Upper lobe of left lung (tissue), 6 donors: ENCODE data around the gene PDE11A. TPM values are rescaled to one million over a fixed set of nuclear protein-coding genes. Genes with fewer than 3 reads are reported as not detected.

Source experiments
- ATAC-seq, 2 donors: fragments of 200-7000 bp; cut with Tn5 transposase; one replicate each; pipeline ENCODE4 v1.9.1; 2022; ENCODE audit warnings: mild to moderate bottlenecking in 2 of 2, moderate library complexity in 2 of 2; ENCODE audit not compliant: low FRiP score in 2 of 2
- DNase-seq, 2 donors: peaks; one replicate each; pipeline ENCODE4 v3.0.0-alpha.2; 2019 to 2020
- H3K27ac ChIP-seq, 4 donors: fragments of 200-600 bp; sonication (generic); one replicate each; pipeline ENCODE4 v1.5.1; 2016 to 2019
- H3K27me3 ChIP-seq, 4 donors: fragments of 200-600 bp; sonication (generic); one replicate each; pipeline ENCODE4 v1.5.1; 2017 to 2019
- H3K36me3 ChIP-seq, 4 donors: fragments of 200-600 bp; sonication (generic); one replicate each; pipeline ENCODE4 v1.5.1; 2016 to 2019
- H3K4me1 ChIP-seq, 4 donors: fragments of 200-600 bp; sonication (generic); one replicate each; pipeline ENCODE4 v1.5.1; 2018 to 2019
- H3K4me3 ChIP-seq, 4 donors: fragments of 200-600 bp; sonication (generic); one replicate each; pipeline ENCODE4 v1.5.1; 2017 to 2019; ENCODE audit warnings: mild to moderate bottlenecking in 2 of 4, moderate library complexity in 1 of 4
- H3K9me3 ChIP-seq, 4 donors: fragments of 200-600 bp; sonication (generic); one replicate each; pipeline ENCODE4 v1.5.1; 2018 to 2019
- CTCF ChIP-seq, 6 experiments: fragments of 450-650 bp in 4 of 6; fragments of 200-600 bp in 2 of 6; sonication (generic) in 2 of 6; IDR thresholded peaks; one replicate each; pipeline ENCODE4 v1.5.1; 2016 to 2019; ENCODE audit warnings: antibody characterized with exemption in 6 of 6
- EP300 ChIP-seq, 4 donors: sonication (generic); formaldehyde crosslinking; IDR thresholded peaks; one replicate each; pipeline ENCODE4 v1.5.1; 2017; ENCODE audit warnings: antibody characterized with exemption in 4 of 4, control low read depth in 2 of 4
- POLR2A ChIP-seq, 4 donors: fragments of 450-650 bp; IDR thresholded peaks; one replicate each; pipeline ENCODE4 v1.5.1; 2016 to 2017; ENCODE audit warnings: antibody characterized with exemption in 4 of 4, mild to moderate bottlenecking in 2 of 4
- POLR2AphosphoS5 ChIP-seq, 2 donors: sonication (generic); formaldehyde crosslinking; IDR thresholded peaks; one replicate each; pipeline ENCODE4 v1.5.1; 2017; ENCODE audit warnings: antibody characterized with exemption in 2 of 2
- WGBS, 2 donors: methylation state at CpG; one replicate each; pipeline ENCODE4 v1.1.5; 2017 to 2018; 5-methylcytosine and 5-hydroxymethylcytosine counted together
- total RNA-seq, 6 donors: library from RNA; depleted of rRNA in 4 of 6; stranded (reverse); fragments of >200 nt in 4 of 6; gene quantifications; one replicate each; pipeline versions ENCODE4 v1.1.0 to v1.2.1, GENCODE V29; 2016 to 2021
- donor health status: DM: no; HTN: no; CAD: no; lungs with moderate emphysema.
- donor health status: DM: no; HTN: yes; CAD: no; lungs with severe emphysema.

PDE11A gene
- total RNA-seq, 6 donors from 2014 or later: 0.03 to 0.57 (median 0.33) TPM; not detected in 3

GRCh38 chr2:178108176-178108575 lies 35.6 kb upstream of the PDE11A start:
- 90% methylated on average over 11 to 21 of the region's 21 CpGs for WGBS, 2 donors
- DNase-seq: peak in 1 of 2 donors; percentile 54
- no peak for ATAC-seq
- TF ChIP-seq POLR2AphosphoS5 (IDR thresholded peaks at IDR 0.05) (no peak), CTCF (IDR thresholded peaks at IDR 0.05) (no peak), EP300 (IDR thresholded peaks at IDR 0.05) (no peak), POLR2A (IDR thresholded peaks at IDR 0.05) (no peak)
- Histone ChIP-seq H3K9me3 (no peaks in the 10 kb centered on the region), H3K36me3 (no peaks in the 10 kb centered on the region), H3K27ac (no peak overlapping the region), H3K4me3 (no peak overlapping the region), H3K27me3 (no peaks in the 10 kb centered on the region), H3K4me1 (peaks cover 0 to 11% (median 6%) of the 10 kb centered on the region in 4 donors)

GRCh38 chr2:178106053-178106452 lies 33.5 kb upstream of the PDE11A start:
- no peak for ATAC-seq
- no peaks in the 10 kb centered on the region for H3K36me3 ChIP-seq
- H3K27me3 ChIP-seq: no peaks in the 10 kb centered on the region
- no peaks in the 10 kb centered on the region for H3K4me1 ChIP-seq
- no peak for TF ChIP-seq POLR2AphosphoS5 (IDR thresholded peaks at IDR 0.05)
- TF ChIP-seq EP300 (IDR thresholded peaks at IDR 0.05): no peak
- H3K4me3 ChIP-seq: no peak overlapping the region
- WGBS, 2 donors: 53% methylated on average over 2 of the region's 2 CpGs
- DNase-seq: no peak
- no peak overlapping the region for H3K27ac ChIP-seq
- no peaks in the 10 kb centered on the region for H3K9me3 ChIP-seq

- H3K36me3 ChIP-seq: no peaks in the 10 kb centered on the region
- no peak overlapping the region for H3K27ac ChIP-seq
- TF ChIP-seq CTCF (IDR thresholded peaks at IDR 0.05): no peak
- TF ChIP-seq POLR2A (IDR thresholded peaks at IDR 0.05): no peak
- no peak for TF ChIP-seq POLR2AphosphoS5 (IDR thresholded peaks at IDR 0.05)
- TF ChIP-seq EP300 (IDR thresholded peaks at IDR 0.05): no peak
These were observed 33.0 kb upstream of the PDE11A start for GRCh38 chr2:178105566-178105965.

GRCh38 chr2:178101321-178102079 lies 28.9 kb upstream of the PDE11A start:
- Histone ChIP-seq H3K4me1 (no peaks in the 10 kb centered on the region), H3K27ac (no peak overlapping the region), H3K4me3 (no peak overlapping the region), H3K36me3 (no peaks in the 10 kb centered on the region), H3K27me3 (no peaks in the 10 kb centered on the region), H3K9me3 (no peaks in the 10 kb centered on the region)
- WGBS, 2 donors: 89 to 90% methylated on average over 3 of the region's 3 CpGs
- no peak for DNase-seq
- ATAC-seq: no peak
- no peak for TF ChIP-seq POLR2A (IDR thresholded peaks at IDR 0.05)
- TF ChIP-seq EP300 (IDR thresholded peaks at IDR 0.05): no peak
- TF ChIP-seq CTCF (IDR thresholded peaks at IDR 0.05): no peak
- no peak for TF ChIP-seq POLR2AphosphoS5 (IDR thresholded peaks at IDR 0.05)

More at GRCh38 chr2:178105566-178105965, 33.0 kb upstream of the PDE11A start:
- no peak overlapping the region for H3K4me3 ChIP-seq
- DNase-seq (no peak), ATAC-seq (no peak)
- H3K4me1 ChIP-seq: no peaks in the 10 kb centered on the region
- H3K27me3 ChIP-seq: no peaks in the 10 kb centered on the region
- H3K9me3 ChIP-seq: no peaks in the 10 kb centered on the region
- WGBS, 2 donors: 53 to 75% methylated on average over 2 of the region's 2 CpGs

GRCh38 chr2:178093471-178093870 lies 20.9 kb upstream of the PDE11A start:
- H3K4me1 ChIP-seq: no peaks in the 10 kb centered on the region
- H3K27me3 ChIP-seq: no peaks in the 10 kb centered on the region
- H3K27ac ChIP-seq: no peak overlapping the region
- no peaks in the 10 kb centered on the region for H3K36me3 ChIP-seq
- no peaks in the 10 kb centered on the region for H3K9me3 ChIP-seq
- no peak for DNase-seq
- no peak overlapping the region for H3K4me3 ChIP-seq
- ATAC-seq: no peak
- no peak for TF ChIP-seq POLR2AphosphoS5 (IDR thresholded peaks at IDR 0.05)
- TF ChIP-seq EP300 (IDR thresholded peaks at IDR 0.05): no peak
- TF ChIP-seq CTCF (IDR thresholded peaks at IDR 0.05): no peak
- TF ChIP-seq POLR2A (IDR thresholded peaks at IDR 0.05): no peak
